Caki2 (cell line): ENCODE data around the gene HELB. TPM values are rescaled to one million over a fixed set of nuclear protein-coding genes. Genes with fewer than 3 reads are reported as not detected.
A peak's percentile ranks its signal among the peaks of the same experiment; 100 is the strongest.

Experiments used
- DNase-seq: peaks from one replicate; pipeline ENCODE4 v3.0.0-alpha.2; 2015; ENCODE audit warnings: low read depth
- in situ Hi-C: cut with HindIII; loops from 2 replicates; pipeline ENCODE4 v1.10.0; 2016; ENCODE audit warnings: low sequenced_read_pairs, low pct_unique_long_range_greater_than_20kb, mixed read lengths
- total RNA-seq: library from RNA; depleted of rRNA; stranded (reverse); fragments of >200 nt; shearing (Covaris generic); gene quantifications from 2 replicates; pipeline ENCODE4 v1.2.3, GENCODE V29; 2014; ENCODE audit warnings: low replicate concordance

Gene HELB
- total RNA-seq, 1 experiment from 2014 or later: 8.0 TPM

DNA sequence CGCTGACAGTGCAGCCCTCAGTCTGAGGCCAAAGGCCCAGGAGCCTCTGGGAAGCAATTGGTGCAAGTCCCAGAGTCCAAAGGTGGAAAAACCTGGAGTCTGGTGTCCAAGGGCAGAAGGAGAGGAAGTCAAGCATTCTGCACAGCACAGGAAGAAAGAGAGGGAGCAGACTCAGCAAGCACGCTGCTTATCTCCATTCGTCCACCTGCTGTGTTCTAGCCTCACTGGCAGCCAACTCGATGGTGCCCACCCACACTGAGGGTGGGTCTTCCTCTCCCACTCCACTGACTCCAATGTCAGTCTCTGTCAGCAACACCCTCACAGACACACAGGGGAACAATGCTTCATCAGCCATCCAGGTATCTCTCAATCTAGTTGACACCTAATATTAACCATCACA lies 38.8 kb downstream of the HELB start:
- in situ Hi-C loops: no loop called here
- no peak for DNase-seq

DNA sequence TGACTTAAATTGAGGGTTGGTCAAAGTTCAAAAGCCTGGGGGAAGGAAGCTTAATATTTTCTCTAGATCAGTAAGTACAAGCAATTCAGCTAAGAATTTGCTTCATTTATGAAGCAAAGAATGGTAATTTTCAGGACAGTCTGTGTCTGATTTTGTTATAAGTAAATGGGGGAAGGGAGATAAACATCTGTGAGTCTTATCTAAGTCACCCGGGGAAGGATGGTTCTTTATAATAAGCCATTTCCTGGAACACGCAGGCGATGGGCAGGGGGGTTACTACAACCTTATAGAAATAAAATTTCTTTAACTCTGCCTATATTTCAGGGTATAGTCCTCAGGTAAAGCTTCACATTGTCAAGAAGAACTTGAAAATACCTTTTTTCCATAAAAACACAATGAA lies 42.9 kb downstream of the HELB start:
- DNase-seq: no peak
- in situ Hi-C loops: no loop called here

GRCh38 chr12:66345956-66346355 lies 43.7 kb downstream of the HELB start:
- no peak for DNase-seq
- in situ Hi-C loops: no loop called here

GRCh38 chr12:66351301-66351700 lies 49.0 kb downstream of the HELB start:
- in situ Hi-C loops: no loop called here
- DNase-seq: no peak

DNA sequence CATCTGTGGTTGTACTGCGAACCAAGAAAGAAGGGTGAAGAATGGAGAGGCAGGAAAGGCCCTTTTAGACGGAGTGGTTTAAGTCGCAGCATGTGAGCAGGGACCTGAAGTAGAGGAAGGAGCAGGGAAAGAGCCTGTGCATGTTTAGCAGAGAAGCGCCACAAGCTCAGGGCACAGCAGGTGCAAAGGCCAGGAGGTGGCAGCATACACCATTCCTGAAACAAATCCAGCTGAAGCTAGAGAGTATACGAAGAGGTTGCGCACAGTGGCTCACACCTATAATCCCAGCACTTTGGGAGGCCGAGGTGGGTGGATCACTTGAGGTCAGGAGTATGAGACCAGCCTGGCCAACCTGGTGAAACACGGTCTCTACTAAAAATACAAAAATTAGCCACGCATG lies 49.9 kb downstream of the HELB start:
- in situ Hi-C loops: no loop called here
- DNase-seq: peak; percentile 25

GRCh38 chr12:66352899-66353298 lies 50.6 kb downstream of the HELB start:
- DNase-seq: no peak
- in situ Hi-C loops: no loop called here

DNA sequence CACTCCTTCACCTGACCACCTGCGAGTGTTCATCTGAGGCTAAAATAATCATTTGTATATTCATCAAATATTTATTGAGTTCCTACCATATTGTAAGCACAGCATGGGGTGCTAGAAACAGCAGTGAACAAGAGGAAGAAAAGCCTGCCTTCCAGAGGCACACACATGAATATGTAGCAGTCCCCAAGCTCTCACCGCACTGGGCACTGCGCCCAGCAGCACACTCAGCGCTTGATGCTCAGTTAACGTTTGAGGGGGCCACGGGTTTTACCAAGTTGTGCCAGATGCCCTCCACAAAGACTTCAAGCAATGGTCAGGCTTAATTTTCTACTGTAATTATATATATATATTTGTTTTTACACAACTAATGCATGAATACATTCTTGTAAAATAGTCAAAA lies 52.0 kb downstream of the HELB start:
- in situ Hi-C loops: no loop called here
- no peak for DNase-seq

DNA sequence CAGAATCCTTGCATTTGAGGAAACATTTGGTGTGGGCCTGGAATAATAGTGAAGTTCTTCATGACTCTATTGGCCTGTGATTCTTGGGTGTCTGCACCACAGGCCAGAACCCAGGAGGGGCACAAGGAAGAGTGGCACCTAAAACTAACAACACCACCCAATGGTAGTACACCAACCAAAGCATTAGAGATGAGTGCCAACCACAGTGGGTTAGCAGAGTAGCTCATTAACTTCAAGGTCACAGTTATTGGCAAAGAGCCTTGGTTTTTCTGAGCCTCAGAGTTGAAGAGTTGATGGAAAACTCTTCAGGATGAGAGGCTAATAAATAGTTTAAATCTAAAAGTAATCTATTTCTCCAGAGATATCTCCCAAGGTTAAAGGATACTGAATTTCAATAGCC lies 57.0 kb downstream of the HELB start:
- in situ Hi-C loops: no loop called here
- no peak for DNase-seq

GRCh38 chr12:66361703-66362102 lies 59.4 kb downstream of the HELB start:
- DNase-seq: no peak
- in situ Hi-C loops: no loop called here

DNA sequence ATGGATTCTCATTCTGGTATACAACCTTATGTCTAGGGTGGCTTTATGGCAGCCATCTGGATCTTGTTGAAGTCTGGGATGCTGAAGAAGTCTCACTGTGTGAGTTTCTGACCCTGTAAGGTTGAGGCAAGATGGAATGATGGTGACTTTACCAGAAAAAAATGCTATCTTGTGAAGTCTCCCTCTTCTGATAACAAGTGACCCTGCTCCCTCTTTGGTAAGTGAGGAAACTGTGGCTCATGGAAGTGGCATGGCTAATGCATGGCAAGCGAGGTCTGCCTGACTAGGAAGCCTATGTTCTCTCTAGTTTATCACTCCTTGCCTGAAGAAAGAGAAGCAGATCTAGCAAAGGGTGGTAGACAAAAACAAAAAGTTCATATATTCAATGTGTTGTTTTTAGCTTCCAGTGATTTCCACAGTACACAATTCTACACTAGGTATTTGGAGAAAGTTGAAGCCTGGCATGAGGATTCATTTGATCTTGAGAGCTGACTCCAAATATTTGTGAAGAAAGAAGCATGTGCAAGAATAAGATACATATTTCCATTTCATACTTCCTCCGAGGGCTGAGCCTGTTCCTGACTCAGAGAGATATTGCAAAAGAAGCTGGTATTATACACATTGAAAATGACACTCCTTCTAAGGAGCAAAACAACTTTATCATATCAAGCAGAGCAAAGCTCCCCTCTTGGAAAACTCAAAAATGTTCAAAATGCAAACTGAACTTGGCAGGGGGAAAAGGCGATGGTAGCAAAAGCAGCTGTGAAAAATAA lies 63.6 kb downstream of the HELB start:
- in situ Hi-C loops: no loop called here
- DNase-seq: no peak

DNA sequence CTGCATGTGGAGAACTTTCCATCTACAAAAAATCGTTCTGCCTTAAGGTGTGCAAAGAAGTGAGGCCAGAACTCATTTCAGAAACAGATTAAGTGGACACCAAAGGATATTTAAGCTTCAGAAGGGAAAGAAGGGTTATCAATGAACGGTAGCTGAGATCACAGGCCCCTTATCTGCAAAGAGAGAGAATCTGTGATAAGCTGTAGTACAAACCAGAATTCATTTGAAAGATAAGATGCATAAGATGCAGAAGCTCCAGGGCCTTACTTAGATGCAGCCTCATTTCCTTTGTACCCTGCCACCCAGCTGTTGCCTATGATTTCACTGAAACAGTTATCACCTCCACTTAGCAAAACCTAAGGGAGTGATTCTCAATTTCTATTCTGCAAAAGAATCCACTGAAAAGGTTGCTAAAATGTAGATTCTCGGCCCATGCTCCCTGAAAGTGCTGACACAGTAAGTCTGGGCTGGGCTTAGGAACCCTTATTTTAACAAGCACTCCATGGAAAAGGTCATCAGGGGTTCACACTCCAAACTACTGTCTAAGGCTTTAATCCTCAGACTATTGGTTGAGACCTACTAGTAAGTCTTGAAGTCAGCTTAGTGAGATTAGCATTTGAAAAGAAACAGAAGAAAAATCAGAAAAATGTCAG lies 64.8 kb downstream of the HELB start:
- DNase-seq: no peak
- in situ Hi-C loops: no loop called here

GRCh38 chr12:66371982-66372381 lies 69.7 kb downstream of the HELB start:
- in situ Hi-C loops: no loop called here
- no peak for DNase-seq

DNA sequence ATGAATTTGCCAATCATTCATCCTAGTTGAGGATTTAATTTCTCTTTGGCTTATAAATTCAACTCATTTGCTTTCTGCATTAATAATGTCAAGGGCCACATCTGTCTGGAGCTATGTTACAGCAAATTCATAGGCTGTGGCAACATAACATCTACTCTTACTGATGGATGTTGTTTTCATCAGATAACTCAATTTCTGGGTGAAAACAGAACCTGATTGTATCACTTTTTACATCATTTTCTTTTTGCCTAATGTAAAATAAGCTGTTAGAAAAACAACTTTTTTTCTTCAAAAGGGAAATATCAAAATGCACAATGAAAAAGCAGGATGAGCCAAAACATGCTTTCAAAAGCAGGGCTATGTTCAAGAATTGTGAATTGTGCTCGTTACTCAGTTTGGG lies 73.3 kb downstream of the HELB start:
- in situ Hi-C loops: no loop called here
- no peak for DNase-seq

DNA sequence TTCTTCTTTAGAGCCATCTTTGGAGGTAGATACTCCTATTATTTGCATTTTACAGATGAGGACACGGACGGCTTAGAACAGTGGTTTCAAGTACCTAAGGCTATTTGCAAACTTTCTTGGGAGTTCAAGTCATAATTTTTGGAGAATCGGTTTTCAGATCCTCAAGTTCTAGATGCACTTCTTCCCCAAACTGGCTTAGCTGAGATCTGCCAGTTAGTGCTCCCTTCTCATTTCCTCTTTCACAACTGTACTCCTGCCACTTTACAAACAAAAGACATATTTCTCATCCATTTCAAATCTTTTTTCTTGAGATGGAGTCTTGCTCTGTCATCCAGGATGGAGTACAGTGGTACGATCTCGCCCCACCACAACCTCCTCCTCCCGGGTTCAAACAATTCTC lies 77.3 kb downstream of the HELB start:
- DNase-seq: no peak
- in situ Hi-C loops: no loop called here

DNA sequence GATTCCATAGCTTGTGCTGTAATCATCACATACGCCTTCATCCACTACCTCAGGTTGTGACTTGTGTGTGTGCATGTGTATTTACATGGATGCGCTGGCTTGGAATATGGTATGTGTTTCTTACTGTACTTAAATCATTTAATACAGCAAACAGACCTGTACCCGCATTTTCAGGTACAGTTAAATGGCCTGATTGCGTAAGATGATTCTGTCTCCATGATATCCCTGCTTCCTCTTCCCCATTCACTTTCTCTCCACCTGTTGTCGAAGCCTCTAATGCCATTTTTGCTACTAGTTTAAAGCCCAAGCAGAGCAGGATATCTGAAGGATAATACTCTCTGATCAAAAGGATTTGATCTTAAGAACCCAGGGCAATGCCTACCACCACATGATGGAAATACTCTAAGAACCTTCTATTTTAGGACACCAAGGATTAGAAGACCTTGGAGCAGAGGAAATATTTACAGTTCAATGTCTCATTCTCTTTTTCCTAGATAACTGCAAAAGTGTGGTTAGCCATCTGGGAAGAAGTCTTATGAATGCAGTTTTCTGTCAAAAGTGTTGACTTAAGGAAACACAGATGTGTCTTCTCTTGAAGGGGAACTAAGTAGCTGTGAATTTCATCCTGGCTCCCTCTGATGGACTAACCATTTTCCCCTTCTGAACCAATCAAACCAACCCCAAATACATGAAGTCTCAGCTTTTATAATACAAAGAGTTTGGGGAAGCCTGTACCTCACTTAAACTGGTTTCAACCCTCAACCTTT lies 78.7 kb downstream of the HELB start:
- no peak for DNase-seq
- in situ Hi-C loops: no loop called here

GRCh38 chr12:66387117-66387516 lies 84.8 kb downstream of the HELB start:
- no peak for DNase-seq
- in situ Hi-C loops: no loop called here
